Heart right ventricle (tissue), 16 donors: ENCODE results near the gene LY6G5B. TPM values are rescaled to one million over a fixed set of nuclear protein-coding genes. Genes with fewer than 3 reads are reported as not detected.

Source experiments
- ATAC-seq, 8 donors: fragments of 200-7000 bp; cut with Tn5 transposase; one replicate each; pipeline ENCODE4 v1.9.1; 2020; ENCODE audit warnings: mild to moderate bottlenecking in 8 of 8, moderate library complexity in 8 of 8, moderate number of reproducible peaks in 1 of 8
- DNase-seq, 2 donors: peaks; one replicate each; pipeline ENCODE4 v3.0.0-alpha.2; 2020
- H3K27ac ChIP-seq, 10 donors: fragments of 200-600 bp; sonication (generic) in 2 of 10; one replicate each; pipeline versions ENCODE4 v1.5.0 to v1.8.0; 2020 to 2022; ENCODE audit warnings: mild to moderate bottlenecking in 3 of 10
- H3K27me3 ChIP-seq, 7 donors: fragments of 200-600 bp; one replicate each; pipeline ENCODE4 v1.8.0; 2021 to 2022; ENCODE audit warnings: mild to moderate bottlenecking in 2 of 7
- H3K36me3 ChIP-seq, 9 donors: fragments of 200-600 bp; sonication (generic) in 1 of 9; one replicate each; pipeline versions ENCODE4 v1.5.0 to v1.8.0; 2020 to 2022; ENCODE audit warnings: mild to moderate bottlenecking in 2 of 9
- H3K4me1 ChIP-seq, 9 donors: fragments of 200-600 bp; sonication (generic) in 1 of 9; one replicate each; pipeline versions ENCODE4 v1.5.0 to v1.8.0; 2020 to 2022; ENCODE audit warnings: mild to moderate bottlenecking in 4 of 9
- H3K4me3 ChIP-seq, 10 donors: fragments of 200-600 bp; sonication (generic) in 2 of 10; one replicate each; pipeline versions ENCODE4 v1.5.0 to v1.8.0; 2020 to 2022; ENCODE audit warnings: mild to moderate bottlenecking in 7 of 10, moderate library complexity in 2 of 10
- H3K9me3 ChIP-seq, 11 donors: fragments of 200-600 bp in 10 of 11; sonication (generic) in 2 of 11; one replicate each; pipeline versions ENCODE4 v1.5.0 to v1.8.0; 2013 to 2022; ENCODE audit warnings: mild to moderate bottlenecking in 2 of 11, control low read depth in 1 of 11, moderate library complexity in 1 of 11
- WGBS, 2 donors: extraction: QIAGEN DNeasy Blood & Tissue Kit; methylation state at CpG; one replicate each; pipeline ENCODE4 v1.1.7; 2013; ENCODE audit warnings: inconsistent platforms in 1 of 2; 5-methylcytosine and 5-hydroxymethylcytosine counted together
- intact Hi-C, 10 donors: fragments of 100-400 bp; cut with DNase I; formaldehyde crosslinking; loops; one replicate each; pipeline versions ENCODE4 v1.11.1 to v1.14.2; 2022
- polyA plus RNA-seq, 2 donors: library from polyadenylated mRNA; stranded (reverse); fragments of 200-250 nt; gene quantifications; one replicate each; pipeline ENCODE4 v1.2.3, GENCODE V29; 2013
- total RNA-seq, 10 donors: library from RNA; stranded (reverse); fragmentation: NEBNext Ultra II Directional in 3 of 10; extraction: Animal tissue kit (Norgen Biotek cat#: 25700) in 3 of 10; gene quantifications; one replicate each; pipeline versions ENCODE4 v1.2.1 to v1.2.4, GENCODE V29; 2021 to 2023
- TF ChIP-seq, protein P1 (sequence below), 9 donors: fragments of 200-600 bp; sonication (generic) in 2 of 9; IDR thresholded peaks; one replicate each; pipeline versions ENCODE4 v1.5.0 to v1.8.0; 2021 to 2022; ENCODE audit warnings: antibody characterized with exemption in 9 of 9, mild to moderate bottlenecking in 5 of 9, moderate library complexity in 1 of 9
- donor health status: Arrhythmogenic right ventricular cardiomyopathy.
- donor health status: ischemic (EF 13 %, LVEDD 7.1; RV severe dilation, severe dysfunction).
- donor health status: healthy with polysubstance abuse.
- donor health status: DM: no; HTN: yes; CAD: no.
- donor health status: DM: no; HTN: no; CAD: no.
- donor health status: ischemic (EF 25% LVEDD 6.9; RV normal size, moderate dysfunction).
- donor health status: ischemic (EF 25% LVEDD 5.7; RV mildly dilated, moderate dysfunction).
- donor health status: healthy.
- donor health status: DM: yes; HTN: yes; CAD: no.
- donor health status: Ischemic cardiomyopathy.
- donor health status: ischemic (EF 35%, LVEDD 5.7; RV mildly dilated, moderate dysfunction).
- donor health status: nonischemic (EF 11% LVEDD 7.7; RV severe dilation, severe dysfunction).
- donor health status: DM: yes; HTN: yes; CAD: no.
- donor health status: PGD.
- donor health status: ischemic (EF 29% LVEDD 5.4; RV normal size, mild dysfunction).
- donor health status: nonischemic (EF 23%, LVEDD 6.1; RV moderate dilation, normal function).

The LY6G5B gene
- total and polyA plus RNA-seq, 12 donors, result 2.4 to 7.3 (median 3.8) TPM

DNA sequence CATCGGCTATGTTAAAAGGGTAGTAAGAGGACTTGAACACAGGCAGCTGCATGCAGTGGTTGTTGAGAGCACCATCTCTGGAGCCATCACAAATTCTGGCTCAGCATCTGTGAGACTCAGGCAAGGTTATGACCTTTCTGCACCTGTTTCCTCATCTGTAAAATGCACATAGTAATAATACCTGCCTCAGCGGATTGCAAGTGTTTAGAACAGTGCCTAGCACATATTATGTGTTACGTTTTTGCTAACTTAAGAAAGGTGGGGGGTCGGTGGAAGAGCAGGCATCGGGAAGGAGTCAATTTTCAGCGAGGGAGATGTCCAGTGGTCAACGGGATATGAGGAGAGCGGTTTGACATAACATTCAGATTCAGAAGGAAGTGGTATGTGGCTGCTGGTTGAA, 8.2 kb downstream of the LY6G5B start:
- Histone ChIP-seq H3K27me3 (no peaks in the 10 kb centered on the region), H3K4me1 (peaks cover 5 to 22% (median 17%) of the 10 kb centered on the region in 9 donors), H3K4me3 (no peak overlapping the region), H3K27ac (no peak overlapping the region), H3K36me3 (peaks cover 0 to 27% (median 4%) of the 10 kb centered on the region in 9 donors), H3K9me3 (no peaks in the 10 kb centered on the region)
- TF ChIP-seq, protein P1, sequence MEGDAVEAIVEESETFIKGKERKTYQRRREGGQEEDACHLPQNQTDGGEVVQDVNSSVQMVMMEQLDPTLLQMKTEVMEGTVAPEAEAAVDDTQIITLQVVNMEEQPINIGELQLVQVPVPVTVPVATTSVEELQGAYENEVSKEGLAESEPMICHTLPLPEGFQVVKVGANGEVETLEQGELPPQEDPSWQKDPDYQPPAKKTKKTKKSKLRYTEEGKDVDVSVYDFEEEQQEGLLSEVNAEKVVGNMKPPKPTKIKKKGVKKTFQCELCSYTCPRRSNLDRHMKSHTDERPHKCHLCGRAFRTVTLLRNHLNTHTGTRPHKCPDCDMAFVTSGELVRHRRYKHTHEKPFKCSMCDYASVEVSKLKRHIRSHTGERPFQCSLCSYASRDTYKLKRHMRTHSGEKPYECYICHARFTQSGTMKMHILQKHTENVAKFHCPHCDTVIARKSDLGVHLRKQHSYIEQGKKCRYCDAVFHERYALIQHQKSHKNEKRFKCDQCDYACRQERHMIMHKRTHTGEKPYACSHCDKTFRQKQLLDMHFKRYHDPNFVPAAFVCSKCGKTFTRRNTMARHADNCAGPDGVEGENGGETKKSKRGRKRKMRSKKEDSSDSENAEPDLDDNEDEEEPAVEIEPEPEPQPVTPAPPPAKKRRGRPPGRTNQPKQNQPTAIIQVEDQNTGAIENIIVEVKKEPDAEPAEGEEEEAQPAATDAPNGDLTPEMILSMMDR (IDR thresholded peaks at IDR 0.05), result no peak
- intact Hi-C loops, result loop anchor here in 3 of 10 donors (5.0 to 10.0 kb wide), 3 partner anchors 159 to 274 kb away; partner anchors contain the start of gene CFB (in 1 of the 3)
- 78% methylated on average over 8 of the region's 8 CpGs for WGBS, 2 donors
- ATAC-seq (no peak), DNase-seq (no peak)

DNA sequence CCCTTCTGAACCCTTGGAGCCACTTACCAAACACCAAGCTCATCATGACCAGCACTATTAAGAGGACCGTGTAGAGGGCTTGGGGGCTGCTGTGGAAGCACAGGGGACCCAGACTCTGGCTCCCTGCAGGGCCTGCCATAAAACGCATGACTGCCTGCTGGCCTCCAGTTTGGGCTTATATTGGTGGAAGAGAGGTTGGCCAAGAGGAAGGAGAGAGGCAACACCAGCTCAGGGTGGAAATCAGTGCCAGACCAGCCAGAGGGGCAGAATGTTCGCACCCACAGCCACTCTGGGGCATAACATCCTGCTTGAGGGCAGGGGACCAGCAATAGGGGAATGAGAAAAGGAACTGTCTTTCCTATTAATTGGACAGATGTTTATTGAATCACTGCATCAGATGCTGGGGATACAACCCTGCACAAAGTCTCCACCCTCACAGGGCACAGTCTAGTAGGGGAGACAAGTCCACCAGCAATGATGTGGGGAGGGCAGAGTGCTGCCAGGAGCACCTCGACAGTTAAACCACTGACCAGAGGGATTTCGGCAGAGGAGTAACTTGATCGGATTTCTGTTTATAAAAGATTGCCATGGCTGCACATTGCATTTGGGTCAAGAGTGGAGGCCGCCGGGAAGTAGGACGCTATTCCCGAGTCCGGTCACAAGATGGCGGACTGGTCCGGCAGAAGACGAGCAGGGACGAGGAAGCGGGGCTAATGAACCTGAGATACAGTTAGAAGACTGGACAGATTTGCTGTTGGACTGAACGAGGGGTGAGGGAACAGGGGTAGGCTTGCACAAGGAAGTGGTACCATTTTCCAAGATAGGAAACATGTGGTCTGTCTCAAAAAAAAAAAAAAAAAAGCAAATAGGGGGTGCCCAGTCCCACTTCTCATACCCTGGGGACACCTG, 10.7 kb downstream of the LY6G5B start, which contains the start of gene LY6G5C:
TSS of gene LY6G5C (minus strand) at position 842 of the 909 bp plus-strand sequence. CDS start at position 148, 694 bp downstream.
- no peaks in the 10 kb centered on the region for H3K27me3 ChIP-seq
- peaks cover 0 to 19% (median 0%) of the 10 kb centered on the region in 9 donors for H3K36me3 ChIP-seq
- intact Hi-C loops, result loop anchor here in 9 of 10 donors (1.0 to 10.0 kb wide), 13 partner anchors 47 to 277 kb away; partner anchors contain the start of genes CFB (in 1 of the 9), CLIC1 (in 1 of the 9), DDAH2 (in 1 of the 9) and NELFE (in 1 of the 9)
- DNase-seq (peak; percentile 79 to 86), ATAC-seq (peak; percentile 84 to 94 (median 92))
- WGBS, 2 donors, result 12 to 13% methylated on average over 17 of the region's 17 CpGs
- peak within 1 kb of the TSS in 9 of 10 donors; percentile 34 to 84 (median 66) for H3K27ac ChIP-seq
- H3K4me1 ChIP-seq, result peaks cover 5 to 27% (median 22%) of the 10 kb centered on the region in 9 donors
- TF ChIP-seq, protein P1 (IDR thresholded peaks at IDR 0.05), result peak; percentile 46 to 87 (median 78)
- peak within 1 kb of the TSS; percentile 42 to 68 (median 58) for H3K4me3 ChIP-seq
- H3K9me3 ChIP-seq, result no peaks in the 10 kb centered on the region

DNA sequence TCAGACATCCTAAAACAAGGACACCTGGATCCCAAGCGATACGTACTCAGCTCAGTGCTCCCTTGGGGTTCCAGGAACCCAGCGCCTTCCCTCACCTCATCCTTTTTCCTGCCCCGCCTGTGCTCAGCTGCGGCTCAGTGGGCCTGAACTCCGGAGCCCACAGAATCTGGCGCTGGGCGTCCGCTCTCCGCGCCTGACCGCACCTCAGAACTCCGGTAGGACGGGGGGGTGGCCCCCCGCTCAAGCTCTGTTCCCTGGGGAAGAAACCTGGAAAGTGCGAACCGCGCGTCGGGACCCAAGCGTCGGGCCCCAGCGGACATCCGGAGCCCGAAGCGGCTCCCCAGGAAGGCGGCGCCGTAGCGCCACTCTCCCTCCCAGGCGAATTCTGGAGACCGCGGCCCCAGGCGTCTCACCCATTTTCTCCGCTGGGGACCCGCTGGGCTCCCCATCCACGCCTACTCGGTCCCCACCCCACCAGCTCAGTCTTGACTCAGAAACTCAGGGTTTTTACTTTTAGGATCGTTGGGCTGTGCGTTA, 11.4 kb downstream of the LY6G5B start:
- H3K4me3 ChIP-seq, result peak overlapping the region; percentile 42 to 68 (median 58)
- peak overlapping the region in 9 of 10 donors; percentile 34 to 84 (median 66) for H3K27ac ChIP-seq
- WGBS, 2 donors, result 0 to 1% methylated on average over 40 of the region's 40 CpGs
- no peaks in the 10 kb centered on the region for H3K27me3 ChIP-seq
- peak in 1 of 2 donors; percentile 55 for DNase-seq
- no peaks in the 10 kb centered on the region for H3K9me3 ChIP-seq
- peak; percentile 50 to 87 (median 76) for ATAC-seq
- intact Hi-C loops, result loop anchor here in 9 of 10 donors (2.0 to 10.0 kb wide), 12 partner anchors 46 to 276 kb away; partner anchors contain the start of genes CFB (in 1 of the 9), CLIC1 (in 1 of the 9), DDAH2 (in 1 of the 9) and NELFE (in 1 of the 9)
- TF ChIP-seq, protein P1 (IDR thresholded peaks at IDR 0.05), result peak in 4 of 9 donors; percentile 21 to 35 (median 28)
- peaks cover 5 to 27% (median 22%) of the 10 kb centered on the region in 9 donors for H3K4me1 ChIP-seq
- H3K36me3 ChIP-seq, result peaks cover 0 to 25% (median 0%) of the 10 kb centered on the region in 9 donors

DNA sequence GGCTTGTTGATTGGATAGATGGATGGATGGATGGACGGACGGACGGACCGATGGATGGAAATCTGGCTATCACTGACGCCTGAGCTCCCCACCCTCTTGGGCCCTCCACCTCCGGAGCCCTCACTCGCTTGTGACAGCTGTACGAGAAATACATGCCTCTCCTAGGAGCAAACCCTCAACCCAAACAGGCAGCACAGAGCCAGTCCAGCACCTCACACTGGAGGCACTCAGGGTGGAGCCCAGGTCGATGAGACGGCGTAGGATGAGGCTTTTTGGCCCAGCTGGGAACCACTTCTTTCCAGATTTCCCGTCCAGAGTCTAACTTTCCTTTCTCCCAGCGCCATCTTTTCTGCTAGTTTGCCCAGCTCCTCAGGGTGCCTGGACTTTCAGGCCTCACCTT, 13.8 kb downstream of the LY6G5B start:
- H3K36me3 ChIP-seq, result peaks cover 0 to 45% (median 21%) of the 10 kb centered on the region in 9 donors
- DNase-seq (no peak), ATAC-seq (no peak)
- peak overlapping the region in 1 of 10 donors; percentile 36 for H3K4me3 ChIP-seq
- 72 to 78% methylated on average over 13 of the region's 13 CpGs for WGBS, 2 donors
- H3K9me3 ChIP-seq, result no peaks in the 10 kb centered on the region
- H3K4me1 ChIP-seq, result peaks cover 5 to 27% (median 22%) of the 10 kb centered on the region in 9 donors
- H3K27me3 ChIP-seq, result no peaks in the 10 kb centered on the region
- TF ChIP-seq, protein P1 (IDR thresholded peaks at IDR 0.05), result no peak
- intact Hi-C loops, result loop anchor here in 9 of 10 donors (5.0 to 10.0 kb wide), 10 partner anchors 44 to 274 kb away; partner anchors contain the start of genes CFB (in 1 of the 9), CLIC1 (in 1 of the 9), DDAH2 (in 1 of the 9) and NELFE (in 1 of the 9)
- H3K27ac ChIP-seq, result no peak overlapping the region
